IPS-15b (cell line): ENCODE data around the gene IL18R1.

Source experiments
- H3K27me3 ChIP-seq: one replicate; pipeline ENCODE4 v1.6.1; 2013; ENCODE audit warnings: low read length; ENCODE audit not compliant: control insufficient read depth, insufficient read depth
- H3K36me3 ChIP-seq: one replicate; pipeline ENCODE4 v1.6.1; 2013; ENCODE audit warnings: low read length; ENCODE audit not compliant: control insufficient read depth, insufficient read depth
- H3K4me1 ChIP-seq: one replicate; pipeline ENCODE4 v1.6.1; 2013; ENCODE audit warnings: mild to moderate bottlenecking, low read length; ENCODE audit not compliant: control insufficient read depth, insufficient read depth
- H3K4me3 ChIP-seq: one replicate; pipeline ENCODE4 v1.5.1; 2013; ENCODE audit warnings: low read depth, low read length
- H3K9ac ChIP-seq: one replicate; pipeline ENCODE4 v1.6.1; 2013; ENCODE audit warnings: low read depth, mild to moderate bottlenecking, low read length
- H3K9me3 ChIP-seq: one replicate; pipeline ENCODE4 v1.6.1; 2013; ENCODE audit warnings: mild to moderate bottlenecking, low read length; ENCODE audit not compliant: control insufficient read depth, insufficient read depth

The IL18R1 gene

DNA sequence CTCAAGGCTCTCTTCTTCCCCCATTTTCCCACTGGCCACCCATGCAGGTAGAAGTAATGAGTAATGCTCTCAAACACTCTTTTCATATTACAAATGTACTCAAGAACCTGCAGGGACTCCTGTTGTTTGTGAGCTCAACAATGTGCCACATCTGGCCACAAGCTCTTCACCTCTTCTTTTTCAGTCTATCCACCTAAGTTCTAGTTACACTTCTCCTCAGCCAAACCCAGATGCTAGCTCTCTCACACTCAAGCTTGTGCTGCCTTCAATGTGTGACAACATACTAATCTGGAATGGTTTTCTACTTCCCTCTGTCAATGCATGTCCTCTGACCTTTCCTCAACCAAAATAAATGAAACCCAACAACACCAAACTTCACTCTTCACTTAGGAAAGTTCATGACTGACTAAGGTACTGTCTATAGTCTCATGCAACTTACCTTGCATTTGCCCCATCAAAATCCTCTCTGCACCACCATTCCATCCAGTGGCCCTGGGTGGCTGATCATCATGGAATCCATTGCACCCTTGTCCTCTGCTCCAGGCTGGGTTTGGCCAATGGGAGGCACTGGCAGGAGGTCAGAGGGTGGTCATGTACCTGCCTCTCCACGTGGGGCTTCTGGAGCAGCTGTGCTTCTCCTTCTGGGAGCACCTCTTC lies 5.3 kb upstream of the IL18R1 start:
- no peaks in the 10 kb centered on the region for H3K4me1 ChIP-seq
- H3K4me3 ChIP-seq: no peak overlapping the region
- peaks cover 2% of the 10 kb centered on the region for H3K27me3 ChIP-seq
- no peaks in the 10 kb centered on the region for H3K9me3 ChIP-seq
- no peaks in the 10 kb centered on the region for H3K36me3 ChIP-seq
- no peak overlapping the region for H3K9ac ChIP-seq

DNA sequence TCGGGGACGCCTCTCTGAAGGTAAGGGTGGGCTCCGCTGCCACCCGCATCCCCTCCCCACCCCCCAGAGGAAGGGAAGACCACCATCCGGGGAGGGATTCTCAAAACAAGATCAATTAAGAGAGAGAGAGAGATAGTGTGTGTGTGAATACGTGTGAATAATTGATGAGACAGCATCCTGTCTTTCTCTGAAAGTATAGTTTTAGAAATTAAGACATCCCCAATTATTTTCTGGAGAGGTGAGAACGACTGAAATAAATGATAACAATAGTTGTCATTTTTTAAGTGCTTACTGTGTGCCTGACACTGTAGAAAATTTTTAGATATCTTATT lies 751 bp downstream of the IL18R1 start:
- H3K27me3 ChIP-seq: peaks cover 16% of the 10 kb centered on the region
- H3K36me3 ChIP-seq: no peaks in the 10 kb centered on the region
- no peak overlapping the region for H3K9ac ChIP-seq
- peak overlapping the region; percentile 68 for H3K4me3 ChIP-seq
- no peaks in the 10 kb centered on the region for H3K4me1 ChIP-seq
- no peaks in the 10 kb centered on the region for H3K9me3 ChIP-seq

DNA sequence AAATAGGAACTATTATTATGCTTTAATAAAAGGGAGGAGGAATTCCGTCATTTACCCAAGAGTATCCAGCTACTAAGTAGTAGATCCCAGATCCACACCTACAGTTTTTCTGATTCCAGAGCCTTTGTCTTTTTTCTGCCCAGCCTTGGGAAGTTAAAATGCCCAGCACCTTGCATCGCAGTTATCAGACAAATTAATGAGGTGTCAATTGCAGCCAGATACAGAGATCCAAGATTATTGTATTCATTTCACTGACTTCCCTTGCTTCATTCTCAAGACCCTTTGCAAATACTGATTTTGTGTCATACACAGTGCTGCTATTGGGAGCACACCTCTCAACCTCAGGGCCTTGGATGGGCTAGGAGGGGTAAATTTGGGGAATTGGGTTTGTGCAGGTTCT lies 1.1 kb downstream of the IL18R1 start:
- Histone ChIP-seq H3K9ac (no peak overlapping the region), H3K4me1 (no peaks in the 10 kb centered on the region), H3K4me3 (no peak overlapping the region), H3K9me3 (no peaks in the 10 kb centered on the region), H3K27me3 (peaks cover 16% of the 10 kb centered on the region), H3K36me3 (no peaks in the 10 kb centered on the region)

DNA sequence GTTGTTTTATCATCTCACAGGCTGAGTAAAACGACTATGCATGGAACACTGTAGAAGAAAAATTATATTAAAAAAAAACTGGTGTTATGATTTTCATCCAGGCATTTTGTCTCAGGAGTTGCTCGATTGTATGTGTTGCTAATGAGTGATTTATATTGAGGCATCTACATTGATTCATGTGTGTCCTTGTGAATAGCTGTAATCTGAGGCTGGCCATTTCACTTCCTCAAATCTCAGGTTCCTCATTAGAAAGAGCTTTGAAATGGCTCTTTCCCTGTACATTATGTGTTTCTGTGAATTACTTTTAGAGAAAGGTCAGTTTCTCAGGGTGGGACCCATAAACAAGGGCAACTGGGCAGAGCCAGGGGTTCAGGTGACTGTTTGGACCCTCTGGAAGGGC lies 2.3 kb downstream of the IL18R1 start:
- Histone ChIP-seq H3K9ac (no peak overlapping the region), H3K4me1 (no peaks in the 10 kb centered on the region), H3K9me3 (no peaks in the 10 kb centered on the region), H3K27me3 (peaks cover 16% of the 10 kb centered on the region), H3K36me3 (no peaks in the 10 kb centered on the region), H3K4me3 (no peak overlapping the region)

DNA sequence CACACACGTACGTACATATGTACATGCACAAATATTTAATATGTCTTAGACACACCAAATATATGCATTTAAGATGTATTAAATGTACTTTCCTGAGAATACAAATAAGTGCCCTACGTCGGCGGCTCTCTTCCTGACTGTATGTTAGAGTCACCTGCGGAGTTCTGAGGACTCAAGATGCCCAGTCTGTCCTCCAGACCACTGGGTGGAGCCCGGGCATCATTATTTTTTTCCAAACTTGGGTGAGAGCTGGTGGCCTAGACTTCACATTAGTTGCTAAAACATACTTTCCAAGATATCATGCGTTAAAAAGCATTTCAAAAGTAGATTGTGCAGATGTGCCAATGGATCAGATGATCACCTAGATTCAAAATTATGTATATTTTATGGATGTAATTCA lies 2.9 kb downstream of the IL18R1 start:
- H3K36me3 ChIP-seq: no peaks in the 10 kb centered on the region
- H3K4me1 ChIP-seq: no peaks in the 10 kb centered on the region
- H3K9me3 ChIP-seq: no peaks in the 10 kb centered on the region
- no peak overlapping the region for H3K4me3 ChIP-seq
- H3K9ac ChIP-seq: no peak overlapping the region
- peaks cover 16% of the 10 kb centered on the region for H3K27me3 ChIP-seq

DNA sequence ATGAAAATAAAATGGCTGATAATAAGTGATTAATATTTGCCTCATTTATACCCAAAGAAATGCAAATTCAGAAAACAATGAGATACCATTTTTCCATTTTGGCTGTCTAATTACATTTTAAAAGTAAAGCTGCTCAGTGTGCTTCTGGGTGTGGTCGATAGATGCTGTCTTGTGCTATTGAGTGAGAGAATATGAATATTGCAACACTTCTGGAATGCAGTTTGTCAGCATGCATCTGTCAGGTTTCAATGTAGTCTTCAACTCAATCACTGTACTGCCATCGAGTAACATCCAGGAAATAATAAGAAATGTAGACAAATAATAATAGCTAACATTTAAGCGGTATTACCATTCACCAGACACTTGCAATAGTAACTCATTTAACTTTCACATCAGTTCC lies 3.9 kb downstream of the IL18R1 start:
- Histone ChIP-seq H3K9me3 (no peaks in the 10 kb centered on the region), H3K4me3 (no peak overlapping the region), H3K27me3 (peaks cover 15% of the 10 kb centered on the region), H3K9ac (no peak overlapping the region), H3K4me1 (no peaks in the 10 kb centered on the region), H3K36me3 (no peaks in the 10 kb centered on the region)

DNA sequence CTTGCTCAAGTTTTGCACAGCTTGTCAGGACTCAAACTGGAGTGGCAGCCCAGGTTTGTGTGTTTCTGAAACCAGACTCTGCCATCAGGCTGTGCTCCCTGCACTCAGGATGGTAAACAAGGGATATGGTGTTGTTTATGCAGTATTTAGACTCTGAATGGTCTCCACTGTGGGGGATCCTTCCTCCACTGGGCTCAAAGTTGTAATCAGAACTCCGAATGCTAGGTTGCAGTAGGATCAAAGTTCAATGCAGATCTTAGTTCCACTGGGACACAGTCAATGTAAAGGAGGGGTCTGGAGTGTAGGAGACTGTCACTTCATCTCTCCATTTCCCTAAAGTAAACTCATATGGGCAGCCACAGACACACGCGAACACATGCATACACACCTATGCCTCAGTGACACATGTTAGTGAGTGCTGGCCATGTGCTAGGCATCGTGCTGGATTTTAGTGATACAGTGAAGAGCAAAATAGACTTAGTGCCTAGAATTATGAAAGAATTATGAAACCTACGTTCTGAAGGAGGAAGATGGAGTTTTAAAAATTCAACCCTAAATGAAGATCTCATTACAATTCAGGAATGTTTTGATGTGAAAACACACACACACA lies 6.1 kb downstream of the IL18R1 start:
- H3K4me3 ChIP-seq: no peak overlapping the region
- H3K27me3 ChIP-seq: peaks cover 5% of the 10 kb centered on the region
- no peak overlapping the region for H3K9ac ChIP-seq
- peaks cover 12% of the 10 kb centered on the region for H3K9me3 ChIP-seq
- no peaks in the 10 kb centered on the region for H3K4me1 ChIP-seq
- no peaks in the 10 kb centered on the region for H3K36me3 ChIP-seq

DNA sequence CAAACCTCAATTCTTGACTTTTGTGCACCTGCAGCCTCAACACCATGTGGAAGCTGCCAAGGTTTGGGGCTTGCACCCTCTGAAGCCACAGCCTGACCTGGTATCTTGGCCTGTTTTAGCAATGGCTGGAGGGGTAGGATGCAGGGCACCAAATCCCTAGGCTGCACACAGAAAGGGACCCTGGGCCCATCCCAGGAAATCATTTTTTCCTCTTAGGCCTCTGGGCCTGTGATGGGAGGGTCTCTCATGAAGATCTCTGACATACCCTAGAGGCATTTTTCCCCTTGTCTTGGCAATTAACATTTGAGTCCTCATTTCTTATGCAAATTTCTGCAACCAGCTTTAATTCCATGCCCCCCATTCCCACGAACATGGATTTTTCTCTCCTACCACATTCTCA lies 10.2 kb downstream of the IL18R1 start:
- Histone ChIP-seq H3K9ac (no peak overlapping the region), H3K27me3 (no peaks in the 10 kb centered on the region), H3K9me3 (peaks cover 12% of the 10 kb centered on the region), H3K4me3 (no peak overlapping the region), H3K4me1 (no peaks in the 10 kb centered on the region), H3K36me3 (no peaks in the 10 kb centered on the region)

DNA sequence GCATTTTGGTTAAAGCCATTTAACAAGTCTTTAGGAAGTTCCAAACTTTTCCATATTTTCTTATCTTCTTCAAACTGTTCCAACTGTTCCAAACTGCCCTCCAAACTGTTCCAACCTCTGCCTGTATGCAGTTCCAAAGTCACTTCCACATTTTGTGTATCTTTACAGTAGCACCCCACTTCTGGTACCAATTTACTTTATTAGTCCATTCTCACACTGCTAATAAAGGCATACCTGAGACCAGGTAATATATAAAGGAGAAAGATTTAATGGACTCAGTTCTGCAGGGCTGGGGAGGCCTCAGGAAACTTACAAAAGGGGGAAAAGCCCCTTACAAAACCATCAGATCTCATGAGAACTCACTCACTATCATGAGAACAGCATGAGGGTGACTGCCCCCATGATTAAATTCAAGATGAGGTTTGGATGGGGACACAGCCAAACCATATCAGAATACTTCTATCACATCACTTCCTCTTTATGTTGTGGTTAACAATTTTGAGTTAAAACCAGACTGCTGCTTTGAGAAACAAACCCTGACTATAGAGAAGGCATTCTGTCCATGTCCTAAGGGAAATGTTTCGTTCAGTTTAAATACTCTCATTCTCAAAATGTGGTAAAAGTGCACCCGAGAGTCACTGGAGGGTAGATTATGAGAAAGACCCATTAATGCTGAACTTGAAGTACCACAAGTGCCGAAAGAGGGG lies 11.0 kb downstream of the IL18R1 start:
- H3K9ac ChIP-seq: no peak overlapping the region
- H3K4me1 ChIP-seq: no peaks in the 10 kb centered on the region
- peaks cover 12% of the 10 kb centered on the region for H3K9me3 ChIP-seq
- H3K4me3 ChIP-seq: no peak overlapping the region
- H3K27me3 ChIP-seq: no peaks in the 10 kb centered on the region
- H3K36me3 ChIP-seq: no peaks in the 10 kb centered on the region

DNA sequence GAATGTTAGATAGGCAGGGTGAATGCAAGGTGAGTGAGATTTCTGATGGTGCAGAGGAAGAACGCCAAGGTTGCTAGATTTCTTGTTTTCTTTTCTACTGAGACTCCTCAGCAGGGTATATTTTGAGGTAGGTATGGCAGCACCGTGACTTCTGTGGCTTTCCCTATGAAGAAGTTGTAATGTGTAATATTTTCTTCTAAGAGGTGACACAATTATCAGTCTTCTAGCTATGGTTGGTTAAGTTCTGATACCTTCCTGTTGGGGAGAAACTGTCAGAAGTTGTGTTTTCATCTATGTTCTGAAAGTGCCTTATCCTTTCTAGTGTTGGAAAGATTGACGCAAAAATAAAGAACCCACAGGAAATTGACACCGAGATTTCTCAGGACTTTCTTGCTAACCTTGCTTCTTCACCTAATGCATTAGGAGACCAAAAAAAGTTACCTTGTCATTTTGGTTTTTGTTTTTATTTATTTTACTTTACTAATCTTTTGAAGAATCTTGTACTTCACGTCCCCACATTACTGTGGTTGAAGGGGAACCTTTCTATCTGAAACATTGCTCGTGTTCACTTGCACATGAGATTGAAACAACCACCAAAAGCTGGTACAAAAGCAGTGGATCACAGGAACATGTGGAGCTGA lies 11.9 kb downstream of the IL18R1 start:
- no peak overlapping the region for H3K4me3 ChIP-seq
- no peaks in the 10 kb centered on the region for H3K36me3 ChIP-seq
- no peaks in the 10 kb centered on the region for H3K4me1 ChIP-seq

DNA sequence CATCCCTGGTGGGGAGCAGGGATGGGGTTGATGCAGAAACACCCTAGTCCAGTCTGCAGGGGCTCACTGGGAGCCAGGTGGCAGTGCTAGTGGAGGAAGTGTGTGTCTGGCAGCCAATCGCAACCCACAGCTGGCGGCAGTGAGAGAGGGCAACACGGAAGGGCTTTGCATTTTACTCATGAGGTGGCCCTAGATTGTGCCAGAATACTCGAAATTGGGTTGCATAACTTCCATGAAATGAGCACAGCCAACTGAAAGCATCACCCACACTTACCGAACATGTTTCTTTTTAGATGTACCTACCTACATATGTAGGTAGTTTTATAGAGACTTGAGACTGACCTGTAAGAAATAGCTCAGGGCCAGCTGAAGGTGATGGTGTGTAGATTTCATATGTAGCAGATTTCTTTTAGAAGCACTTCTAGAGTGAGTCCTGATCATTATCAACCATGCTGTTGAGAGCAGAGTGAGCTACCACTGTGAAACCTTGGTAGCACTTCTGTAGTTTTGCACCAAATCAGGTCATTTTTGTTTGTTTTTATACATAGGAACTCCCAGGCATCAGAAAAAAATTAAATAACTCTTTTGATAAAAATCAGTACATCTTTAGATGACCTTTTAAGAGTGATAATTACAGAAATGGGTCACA lies 13.0 kb downstream of the IL18R1 start:
- H3K27me3 ChIP-seq: no peaks in the 10 kb centered on the region
- no peak overlapping the region for H3K9ac ChIP-seq
- H3K36me3 ChIP-seq: no peaks in the 10 kb centered on the region
- no peak overlapping the region for H3K4me3 ChIP-seq
- H3K9me3 ChIP-seq: peaks cover 12% of the 10 kb centered on the region
- H3K4me1 ChIP-seq: no peaks in the 10 kb centered on the region

More for the DNA sequence above, 11.9 kb downstream of the IL18R1 start:
- Histone ChIP-seq H3K9ac (no peak overlapping the region), H3K27me3 (no peaks in the 10 kb centered on the region), H3K9me3 (peaks cover 12% of the 10 kb centered on the region)
